Measurements from ENCODE around the gene TSNAXIP1. TPM values are rescaled to one million over a fixed set of nuclear protein-coding genes. Genes with fewer than 3 reads are reported as not detected.

The TSNAXIP1 gene
- total RNA-seq, 6 donors from 2014 or later: 0.66 to 13.1 (median 4.4) TPM

DNA sequence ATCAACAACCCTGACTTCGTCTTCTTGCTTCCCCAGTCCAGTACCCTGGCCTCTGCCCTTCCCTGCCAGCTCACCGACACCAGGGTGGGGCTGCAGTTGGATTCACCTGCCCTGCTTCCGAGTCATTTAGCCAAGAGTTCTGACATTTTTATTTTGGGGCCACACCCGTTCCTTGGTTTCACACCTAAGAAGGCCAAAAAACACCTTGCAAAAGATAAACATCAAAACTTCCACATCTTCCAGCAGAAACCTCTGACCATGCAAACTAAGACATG, 45.8 kb upstream of the TSNAXIP1 start:
- DNase-seq (no peak), ATAC-seq (ENCODE audit: low FRiP score in 2 of 2) (no peak)
- no peaks in the 10 kb centered on the region for H3K27me3 ChIP-seq
- no peak overlapping the region for H3K27ac ChIP-seq
- peaks cover 0 to 14% (median 8%) of the 10 kb centered on the region in 4 donors for H3K36me3 ChIP-seq
- 92 to 98% methylated on average over 4 of the region's 4 CpGs for WGBS, 2 donors
- H3K4me3 ChIP-seq: no peak overlapping the region
- H3K4me1 ChIP-seq: no peaks in the 10 kb centered on the region
- TF ChIP-seq, protein P1, sequence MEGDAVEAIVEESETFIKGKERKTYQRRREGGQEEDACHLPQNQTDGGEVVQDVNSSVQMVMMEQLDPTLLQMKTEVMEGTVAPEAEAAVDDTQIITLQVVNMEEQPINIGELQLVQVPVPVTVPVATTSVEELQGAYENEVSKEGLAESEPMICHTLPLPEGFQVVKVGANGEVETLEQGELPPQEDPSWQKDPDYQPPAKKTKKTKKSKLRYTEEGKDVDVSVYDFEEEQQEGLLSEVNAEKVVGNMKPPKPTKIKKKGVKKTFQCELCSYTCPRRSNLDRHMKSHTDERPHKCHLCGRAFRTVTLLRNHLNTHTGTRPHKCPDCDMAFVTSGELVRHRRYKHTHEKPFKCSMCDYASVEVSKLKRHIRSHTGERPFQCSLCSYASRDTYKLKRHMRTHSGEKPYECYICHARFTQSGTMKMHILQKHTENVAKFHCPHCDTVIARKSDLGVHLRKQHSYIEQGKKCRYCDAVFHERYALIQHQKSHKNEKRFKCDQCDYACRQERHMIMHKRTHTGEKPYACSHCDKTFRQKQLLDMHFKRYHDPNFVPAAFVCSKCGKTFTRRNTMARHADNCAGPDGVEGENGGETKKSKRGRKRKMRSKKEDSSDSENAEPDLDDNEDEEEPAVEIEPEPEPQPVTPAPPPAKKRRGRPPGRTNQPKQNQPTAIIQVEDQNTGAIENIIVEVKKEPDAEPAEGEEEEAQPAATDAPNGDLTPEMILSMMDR (IDR thresholded peaks at IDR 0.05): no peak
- no peak for TF ChIP-seq POLR2AphosphoS5 (IDR thresholded peaks at IDR 0.05)
- TF ChIP-seq POLR2A (IDR thresholded peaks at IDR 0.05): no peak
- no peak for TF ChIP-seq EP300 (IDR thresholded peaks at IDR 0.05)
- H3K9me3 ChIP-seq: no peaks in the 10 kb centered on the region

DNA sequence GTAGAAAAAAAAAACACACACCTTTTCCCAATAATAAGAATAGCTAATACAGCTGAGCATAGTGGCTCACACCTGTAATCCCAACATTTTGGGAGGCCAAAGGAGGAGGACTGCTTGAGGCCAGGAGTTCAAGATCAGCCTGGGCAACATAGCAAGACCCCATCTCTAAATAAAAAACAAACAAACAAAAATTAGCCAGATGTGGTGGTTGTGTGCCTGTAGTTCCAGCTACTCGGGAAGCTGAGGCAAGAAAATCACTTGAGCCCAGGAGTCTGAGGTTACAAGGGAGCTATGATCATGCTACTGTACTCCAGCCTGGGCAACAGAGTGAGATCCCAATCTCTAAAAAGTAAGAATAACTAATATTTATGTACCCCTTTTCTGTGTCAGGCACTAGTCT, 44.8 kb upstream of the TSNAXIP1 start:
- H3K9me3 ChIP-seq: no peaks in the 10 kb centered on the region
- H3K4me1 ChIP-seq: no peaks in the 10 kb centered on the region
- H3K27me3 ChIP-seq: no peaks in the 10 kb centered on the region
- ATAC-seq (ENCODE audit: low FRiP score in 2 of 2) (no peak), DNase-seq (no peak)
- WGBS, 2 donors: 90 to 100% methylated on average over 1 of the region's 1 CpG
- H3K4me3 ChIP-seq: no peak overlapping the region
- H3K36me3 ChIP-seq: peaks cover 0 to 14% (median 10%) of the 10 kb centered on the region in 4 donors
- TF ChIP-seq, protein P1 (IDR thresholded peaks at IDR 0.05): no peak
- TF ChIP-seq POLR2AphosphoS5 (IDR thresholded peaks at IDR 0.05): no peak
- no peak for TF ChIP-seq POLR2A (IDR thresholded peaks at IDR 0.05)
- no peak for TF ChIP-seq EP300 (IDR thresholded peaks at IDR 0.05)
- H3K27ac ChIP-seq: no peak overlapping the region

DNA sequence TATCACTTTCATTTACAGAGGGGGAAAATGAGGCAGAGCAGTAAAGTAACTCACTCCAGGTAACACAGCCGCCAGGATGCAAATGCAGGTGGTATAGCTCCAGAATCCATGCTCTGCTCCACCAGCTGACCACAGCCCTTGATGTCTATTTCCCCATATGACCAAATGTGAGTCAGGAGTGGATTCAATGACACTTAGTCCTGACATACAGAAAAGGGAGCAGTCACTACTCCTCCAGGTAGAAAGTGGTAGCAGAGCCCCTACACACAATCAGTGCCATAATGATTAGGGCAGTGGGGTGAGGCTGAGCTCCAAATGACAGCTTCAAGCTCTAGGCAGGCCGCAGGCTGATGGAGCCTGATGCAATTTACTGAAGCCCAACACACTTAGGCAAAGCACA, 44.3 kb upstream of the TSNAXIP1 start:
- DNase-seq (no peak), ATAC-seq (ENCODE audit: low FRiP score in 2 of 2) (no peak)
- Histone ChIP-seq H3K36me3 (peaks cover 0 to 14% (median 8%) of the 10 kb centered on the region in 4 donors), H3K4me1 (no peaks in the 10 kb centered on the region), H3K27me3 (no peaks in the 10 kb centered on the region), H3K4me3 (no peak overlapping the region), H3K9me3 (no peaks in the 10 kb centered on the region), H3K27ac (no peak overlapping the region)
- WGBS, 2 donors: 89 to 100% methylated on average over 1 to 2 of the region's 2 CpGs
- TF ChIP-seq POLR2A (IDR thresholded peaks at IDR 0.05) (no peak), POLR2AphosphoS5 (IDR thresholded peaks at IDR 0.05) (no peak), EP300 (IDR thresholded peaks at IDR 0.05) (no peak)
- TF ChIP-seq, protein P1 (IDR thresholded peaks at IDR 0.05): no peak

DNA sequence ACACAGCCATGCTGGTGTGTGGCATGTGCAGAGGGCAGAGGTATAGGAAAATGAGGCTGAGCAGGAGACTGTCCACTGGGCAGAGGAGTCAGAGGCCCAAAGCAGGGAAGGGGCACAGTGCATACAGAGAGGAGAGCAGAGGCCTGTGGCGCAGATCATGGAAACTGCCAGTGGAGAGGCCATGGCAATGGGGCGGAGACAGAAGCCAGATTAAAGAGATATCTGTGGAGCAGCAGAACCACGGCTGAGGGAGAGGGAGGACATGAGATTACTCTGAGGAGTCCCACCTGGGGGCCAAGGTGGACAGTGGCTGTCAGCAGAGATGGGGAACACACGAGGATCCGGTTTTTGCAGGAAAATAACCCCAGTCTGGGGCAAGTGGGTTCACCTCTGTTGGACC, 43.6 kb upstream of the TSNAXIP1 start:
- peak in 1 of 2 donors; percentile 52 for ATAC-seq (ENCODE audit: low FRiP score in 2 of 2)
- 90 to 96% methylated on average over 5 of the region's 5 CpGs for WGBS, 2 donors
- no peak for DNase-seq
- H3K27me3 ChIP-seq: no peaks in the 10 kb centered on the region
- peaks cover 0 to 14% (median 8%) of the 10 kb centered on the region in 4 donors for H3K36me3 ChIP-seq
- H3K27ac ChIP-seq: no peak overlapping the region
- no peak overlapping the region for H3K4me3 ChIP-seq
- H3K9me3 ChIP-seq: no peaks in the 10 kb centered on the region
- H3K4me1 ChIP-seq: no peaks in the 10 kb centered on the region
- TF ChIP-seq, protein P1 (IDR thresholded peaks at IDR 0.05): no peak
- TF ChIP-seq EP300 (IDR thresholded peaks at IDR 0.05) (no peak), POLR2A (IDR thresholded peaks at IDR 0.05) (no peak), POLR2AphosphoS5 (IDR thresholded peaks at IDR 0.05) (no peak)

DNA sequence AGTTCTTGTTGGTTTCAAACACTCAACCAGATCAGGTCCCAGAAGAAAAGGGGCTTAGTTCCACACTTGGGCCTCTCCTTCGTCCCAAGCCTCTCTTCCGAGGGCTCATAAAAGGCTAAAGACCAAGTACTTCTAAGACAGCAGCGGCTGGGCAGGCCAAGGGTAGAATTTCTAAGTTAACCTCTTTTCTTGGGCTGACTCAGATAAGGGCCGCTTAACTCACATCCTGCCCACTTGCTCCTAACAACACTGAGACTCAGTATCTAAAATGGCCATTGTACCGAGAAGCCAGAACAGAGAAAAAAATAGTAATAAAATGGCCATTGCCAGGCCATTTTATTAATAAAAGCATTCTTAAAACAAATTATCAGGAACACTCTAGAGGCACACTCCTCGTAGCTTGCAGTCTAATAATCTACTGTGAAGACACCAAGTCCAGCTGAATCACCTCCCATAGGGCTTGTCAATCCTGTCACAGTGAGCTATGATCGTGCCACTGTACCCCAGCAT, 42.5 kb upstream of the TSNAXIP1 start:
- 97 to 98% methylated on average over 7 of the region's 7 CpGs for WGBS, 2 donors
- Histone ChIP-seq H3K27me3 (no peaks in the 10 kb centered on the region), H3K4me3 (no peak overlapping the region), H3K36me3 (peaks cover 0 to 18% (median 8%) of the 10 kb centered on the region in 4 donors), H3K9me3 (no peaks in the 10 kb centered on the region), H3K27ac (no peak overlapping the region), H3K4me1 (no peaks in the 10 kb centered on the region)
- TF ChIP-seq EP300 (IDR thresholded peaks at IDR 0.05) (no peak), POLR2A (IDR thresholded peaks at IDR 0.05) (no peak), POLR2AphosphoS5 (IDR thresholded peaks at IDR 0.05) (no peak)
- TF ChIP-seq, protein P1 (IDR thresholded peaks at IDR 0.05): no peak
- DNase-seq (no peak), ATAC-seq (ENCODE audit: low FRiP score in 2 of 2) (no peak)

All from upper lobe of left lung (tissue), 6 donors.